Stomach smooth muscle (tissue), 2 donors: Measurements from ENCODE around the gene CHN2.

Source experiments
- H3K27ac ChIP-seq: one replicate; pipeline ENCODE4 v1.7.0; 2013; ENCODE audit warnings: mild to moderate bottlenecking, low read length, inconsistent platforms
- H3K27me3 ChIP-seq, 2 donors: one replicate each; pipeline ENCODE4 v1.7.0; 2013; ENCODE audit warnings: low read length in 2 of 2; ENCODE audit not compliant: insufficient read depth in 2 of 2, control insufficient read depth in 1 of 2
- H3K36me3 ChIP-seq, 2 donors: one replicate each; pipeline ENCODE4 v1.7.0; 2013; ENCODE audit warnings: low read length in 2 of 2; ENCODE audit not compliant: control insufficient read depth in 2 of 2, insufficient read depth in 2 of 2
- H3K4me1 ChIP-seq: one replicate; pipeline ENCODE4 v1.7.0; 2013; ENCODE audit warnings: low read length; ENCODE audit not compliant: control insufficient read depth, insufficient read depth
- H3K4me3 ChIP-seq, 2 donors: one replicate each; pipeline ENCODE4 v1.7.0; 2013; ENCODE audit warnings: low read length in 2 of 2
- H3K9ac ChIP-seq, 2 donors: one replicate each; pipeline ENCODE4 v1.7.0; 2013; ENCODE audit warnings: low read length in 2 of 2, mild to moderate bottlenecking in 1 of 2
- H3K9me3 ChIP-seq, 2 donors: one replicate each; pipeline ENCODE4 v1.7.0; 2013; ENCODE audit warnings: low read length in 2 of 2; ENCODE audit not compliant: control insufficient read depth in 2 of 2
- donor health status: healthy.
- donor health status: Pancreatic carcinoma.

CHN2 gene

DNA sequence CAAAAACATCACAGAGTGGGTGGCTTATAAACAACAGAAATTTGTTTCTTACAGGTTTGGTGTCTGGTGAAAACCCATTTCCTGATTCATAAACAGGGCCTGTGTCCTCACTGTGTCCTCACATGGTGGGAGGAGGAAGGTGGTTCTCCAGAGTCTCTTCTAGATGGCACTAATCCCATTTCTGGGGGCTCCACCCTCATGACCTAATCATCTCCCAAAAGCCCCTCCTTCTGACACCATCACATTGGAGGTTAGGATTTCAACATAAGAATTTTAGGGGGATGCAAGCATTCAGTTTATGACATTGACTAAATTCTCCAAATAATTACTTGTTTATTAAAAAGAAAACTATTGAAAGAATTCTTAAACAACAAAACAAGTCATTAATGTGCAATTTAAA, 116.0 kb downstream of the CHN2 start:
- Histone ChIP-seq H3K27ac (no peak overlapping the region), H3K4me1 (no peaks in the 10 kb centered on the region), H3K4me3 (no peak overlapping the region), H3K36me3 (no peaks in the 10 kb centered on the region), H3K27me3 (no peaks in the 10 kb centered on the region), H3K9ac (no peak overlapping the region), H3K9me3 (no peaks in the 10 kb centered on the region)

DNA sequence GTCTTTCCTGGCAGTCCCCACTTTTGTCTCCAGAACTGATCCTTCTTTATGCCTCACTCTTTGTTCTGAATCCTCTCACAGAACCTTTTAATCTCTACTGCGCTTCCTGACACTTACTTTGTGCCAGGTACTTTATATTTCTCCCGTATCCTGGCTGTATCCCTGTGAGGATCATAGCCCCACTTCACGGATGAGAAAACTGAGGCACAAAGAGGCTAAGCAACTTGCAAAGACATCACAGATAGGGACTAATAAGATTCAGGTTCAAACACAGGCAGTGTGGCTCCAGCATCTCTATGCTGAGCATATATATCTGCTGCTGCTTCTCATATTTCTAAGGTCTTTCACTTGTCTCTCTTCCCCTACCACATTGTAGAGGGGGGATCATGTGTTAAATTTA, 116.7 kb downstream of the CHN2 start:
- H3K27me3 ChIP-seq = no peaks in the 10 kb centered on the region
- H3K9ac ChIP-seq = no peak overlapping the region
- H3K36me3 ChIP-seq = no peaks in the 10 kb centered on the region
- no peak overlapping the region for H3K27ac ChIP-seq
- no peaks in the 10 kb centered on the region for H3K4me1 ChIP-seq
- H3K9me3 ChIP-seq = no peaks in the 10 kb centered on the region
- H3K4me3 ChIP-seq = no peak overlapping the region

DNA sequence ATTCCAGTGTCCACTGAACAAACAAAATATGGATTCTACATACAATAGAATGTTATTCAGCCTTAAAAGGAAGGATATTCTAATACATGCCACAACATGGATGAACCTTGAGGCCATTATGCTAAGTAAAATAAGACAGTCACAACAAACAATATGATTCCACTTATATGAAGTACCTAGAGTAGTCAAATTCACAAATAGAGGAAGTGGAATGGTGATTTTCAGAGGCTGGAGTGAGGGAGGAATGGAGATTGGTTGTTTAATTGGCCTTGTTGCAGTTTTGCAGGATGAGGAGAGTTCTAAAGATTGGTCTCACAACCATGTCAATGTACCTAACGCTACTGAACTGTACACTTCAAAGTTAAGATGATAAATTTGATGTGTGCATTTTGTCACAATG, 119.6 kb downstream of the CHN2 start:
- Histone ChIP-seq H3K27me3 (no peaks in the 10 kb centered on the region), H3K9me3 (no peaks in the 10 kb centered on the region), H3K4me1 (no peaks in the 10 kb centered on the region), H3K9ac (no peak overlapping the region), H3K27ac (no peak overlapping the region), H3K36me3 (no peaks in the 10 kb centered on the region), H3K4me3 (no peak overlapping the region)

DNA sequence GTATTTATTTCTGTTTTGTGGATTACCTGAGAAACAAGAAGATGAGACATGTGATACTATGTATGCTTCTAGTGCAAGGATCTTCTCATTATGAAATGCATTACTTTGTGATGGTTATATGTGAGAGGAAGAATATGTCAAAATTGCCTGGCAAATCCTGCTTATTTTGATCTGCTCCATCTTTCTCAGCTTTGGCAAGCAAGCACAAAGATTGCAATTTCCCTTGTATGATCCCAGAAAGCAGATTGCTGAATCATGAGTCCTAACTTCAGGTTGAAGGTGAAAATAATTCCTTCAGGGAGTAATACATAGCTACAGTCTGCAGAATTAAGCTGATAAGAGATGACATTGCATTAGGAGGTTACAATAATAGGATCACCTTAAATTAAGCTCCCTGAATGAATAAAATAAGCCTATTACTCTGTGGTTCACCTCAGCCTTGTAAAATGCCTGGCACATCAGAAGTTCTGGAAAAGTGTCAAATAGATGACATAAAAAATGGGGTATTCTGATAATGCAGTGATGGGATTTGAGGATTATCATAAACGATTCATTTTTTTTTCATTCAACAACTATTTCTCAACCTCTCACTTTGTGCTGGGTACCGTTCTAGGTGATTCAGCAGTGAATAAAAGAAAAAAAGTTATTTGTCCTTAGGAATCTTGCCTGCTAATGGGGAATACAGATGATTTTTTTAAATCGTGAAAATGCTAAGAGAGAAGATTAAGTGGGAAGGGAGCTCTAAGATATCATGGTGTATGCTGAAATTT, 120.7 kb downstream of the CHN2 start:
- H3K9me3 ChIP-seq = no peaks in the 10 kb centered on the region
- H3K4me1 ChIP-seq = no peaks in the 10 kb centered on the region
- no peaks in the 10 kb centered on the region for H3K36me3 ChIP-seq
- no peak overlapping the region for H3K9ac ChIP-seq
- no peaks in the 10 kb centered on the region for H3K27me3 ChIP-seq
- no peak overlapping the region for H3K27ac ChIP-seq
- no peak overlapping the region for H3K4me3 ChIP-seq

DNA sequence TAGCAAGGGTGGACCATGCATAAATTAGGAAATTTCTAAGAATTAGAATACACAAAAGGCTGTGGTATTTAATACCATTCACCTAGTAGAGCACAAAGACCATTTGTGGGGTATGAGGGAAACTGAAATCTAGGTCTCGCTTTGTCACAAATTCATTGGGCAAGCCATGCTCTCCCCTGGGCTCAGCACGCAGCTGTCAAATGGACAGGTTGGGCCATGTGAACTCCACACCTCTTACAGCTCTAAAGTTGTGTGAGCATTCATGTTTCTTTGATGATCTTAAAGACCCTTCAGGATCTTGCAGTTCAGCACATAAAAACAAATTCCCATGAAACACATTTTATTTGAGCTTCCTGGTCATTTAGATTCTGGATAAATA, 121.3 kb downstream of the CHN2 start:
- H3K27ac ChIP-seq = no peak overlapping the region
- no peak overlapping the region for H3K9ac ChIP-seq
- no peaks in the 10 kb centered on the region for H3K27me3 ChIP-seq
- no peaks in the 10 kb centered on the region for H3K36me3 ChIP-seq
- no peak overlapping the region for H3K4me3 ChIP-seq
- H3K9me3 ChIP-seq = no peaks in the 10 kb centered on the region
- no peaks in the 10 kb centered on the region for H3K4me1 ChIP-seq

GRCh38 chr7:29316926-29317325, 122.4 kb downstream of the CHN2 start:
- Histone ChIP-seq H3K4me3 (no peak overlapping the region), H3K9ac (no peak overlapping the region), H3K27ac (no peak overlapping the region), H3K27me3 (no peaks in the 10 kb centered on the region), H3K36me3 (no peaks in the 10 kb centered on the region), H3K4me1 (no peaks in the 10 kb centered on the region), H3K9me3 (no peaks in the 10 kb centered on the region)

GRCh38 chr7:29318853-29319718, 124.5 kb downstream of the CHN2 start:
- H3K27me3 ChIP-seq = no peaks in the 10 kb centered on the region
- no peaks in the 10 kb centered on the region for H3K4me1 ChIP-seq
- no peaks in the 10 kb centered on the region for H3K36me3 ChIP-seq
- no peak overlapping the region for H3K27ac ChIP-seq
- no peak overlapping the region for H3K9ac ChIP-seq
- no peaks in the 10 kb centered on the region for H3K9me3 ChIP-seq
- H3K4me3 ChIP-seq = no peak overlapping the region

DNA sequence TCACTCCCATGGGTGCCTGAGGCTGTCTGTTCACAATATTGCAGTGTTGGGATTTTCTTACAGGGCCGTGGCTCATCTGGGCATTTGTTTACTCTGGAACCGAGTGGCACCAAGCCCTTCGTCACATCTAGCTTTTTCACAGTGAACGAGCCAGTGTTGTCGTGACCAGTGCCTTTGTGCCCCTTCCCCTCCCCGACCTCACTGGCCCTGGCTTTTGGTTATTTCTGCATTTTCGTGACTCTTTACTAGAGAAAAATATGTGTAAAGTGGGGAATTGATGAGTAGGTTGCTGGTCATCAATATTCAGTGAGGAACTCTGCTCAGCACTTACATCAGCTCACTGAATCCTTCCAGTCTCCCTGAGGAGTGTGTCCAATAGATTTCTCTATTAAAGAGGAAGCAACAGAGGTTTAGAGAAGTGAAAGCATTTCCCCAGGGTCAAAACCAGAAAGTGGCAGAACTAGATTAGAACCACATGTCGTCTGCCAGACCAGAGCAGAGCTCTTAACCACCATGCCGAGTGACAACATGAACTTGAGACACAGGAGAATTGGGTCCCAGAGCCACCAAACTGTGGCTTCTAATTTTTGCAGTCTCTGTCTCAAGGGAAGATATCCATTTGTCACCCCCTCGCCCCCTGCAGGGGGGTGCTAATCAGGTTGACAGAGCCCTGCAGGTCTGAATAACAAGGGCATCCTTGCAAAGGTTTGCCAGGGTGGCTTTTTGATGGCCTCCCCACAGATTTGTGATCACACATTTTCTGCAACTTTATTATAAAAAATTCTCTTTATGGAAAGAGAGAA, 125.3 kb downstream of the CHN2 start:
- H3K36me3 ChIP-seq = no peaks in the 10 kb centered on the region
- no peaks in the 10 kb centered on the region for H3K27me3 ChIP-seq
- no peak overlapping the region for H3K27ac ChIP-seq
- no peaks in the 10 kb centered on the region for H3K4me1 ChIP-seq
- no peak overlapping the region for H3K4me3 ChIP-seq
- H3K9me3 ChIP-seq = no peaks in the 10 kb centered on the region
- no peak overlapping the region for H3K9ac ChIP-seq

DNA sequence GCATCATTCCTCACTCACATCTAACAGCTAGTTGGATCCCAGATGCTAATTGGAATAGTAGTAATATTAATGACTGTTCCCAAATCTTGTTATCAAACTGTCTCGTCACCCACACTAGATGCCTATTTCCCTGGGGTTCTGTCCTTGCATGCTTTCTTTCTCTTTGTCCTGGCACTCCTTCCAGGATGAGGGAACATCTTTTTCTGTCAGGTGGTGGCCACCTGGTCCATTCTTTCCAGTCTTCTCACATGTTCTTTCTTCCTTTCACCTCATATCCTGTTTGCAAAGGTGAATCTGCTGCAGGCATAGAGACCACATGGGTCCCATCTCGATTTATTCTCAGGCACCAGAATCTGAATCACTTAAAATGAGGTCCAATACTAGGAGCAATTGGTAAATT, 126.0 kb downstream of the CHN2 start:
- H3K27me3 ChIP-seq = no peaks in the 10 kb centered on the region
- no peaks in the 10 kb centered on the region for H3K36me3 ChIP-seq
- H3K4me1 ChIP-seq = no peaks in the 10 kb centered on the region
- H3K4me3 ChIP-seq = no peak overlapping the region
- no peak overlapping the region for H3K27ac ChIP-seq
- H3K9me3 ChIP-seq = no peaks in the 10 kb centered on the region
- H3K9ac ChIP-seq = no peak overlapping the region

DNA sequence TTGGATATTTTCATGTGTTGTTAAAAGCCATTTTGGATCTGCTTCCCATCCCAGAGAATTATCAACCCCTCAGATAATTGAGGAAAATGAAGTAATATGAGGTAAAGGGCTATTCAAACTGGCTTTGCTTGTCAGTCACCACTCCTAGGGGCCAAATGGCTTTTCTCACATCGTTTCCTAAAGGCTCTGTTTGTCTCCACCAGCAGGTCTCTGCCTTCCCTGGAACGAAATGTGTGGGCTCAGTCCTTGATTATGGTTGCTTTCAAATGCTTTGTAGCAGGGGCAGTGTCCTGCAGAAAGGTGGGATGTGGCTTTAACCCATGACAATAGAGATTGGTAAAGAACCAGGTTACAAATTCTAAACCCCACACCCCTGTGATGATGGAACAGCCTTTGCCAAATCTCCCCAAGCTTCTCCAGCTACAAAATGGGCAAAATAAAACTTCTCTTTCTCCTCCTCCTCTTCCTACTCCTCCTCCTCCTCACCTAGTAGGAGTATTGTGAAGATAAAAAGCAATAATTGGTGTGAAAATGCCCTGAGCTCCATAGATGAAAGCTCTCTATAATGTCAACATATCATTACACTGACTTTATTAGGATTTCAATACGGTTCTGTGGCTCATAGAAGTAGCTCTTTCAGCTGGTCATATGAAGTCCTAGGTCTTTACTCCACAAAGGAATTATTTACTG, 127.6 kb downstream of the CHN2 start:
- no peaks in the 10 kb centered on the region for H3K4me1 ChIP-seq
- H3K27me3 ChIP-seq = no peaks in the 10 kb centered on the region
- no peak overlapping the region for H3K9ac ChIP-seq
- H3K36me3 ChIP-seq = no peaks in the 10 kb centered on the region
- H3K9me3 ChIP-seq = no peaks in the 10 kb centered on the region
- no peak overlapping the region for H3K27ac ChIP-seq
- no peak overlapping the region for H3K4me3 ChIP-seq
